Cardiac muscle cell (in vitro differentiated cells and primary cell): ENCODE data around the gene ARHGAP6. TPM values are rescaled to one million over a fixed set of nuclear protein-coding genes. Genes with fewer than 3 reads are reported as not detected.

Experiments used
- DNase-seq, 2 donors: peaks; one replicate each; pipeline versions ENCODE4 v3.0.0 to v3.0.0-alpha.2; 2010 to 2017; ENCODE audit warnings: low read depth in 1 of 2, low spot score in 1 of 2
- H3K27ac ChIP-seq: fragments of 200-600 bp; sonication (generic); 2 replicates; pipeline ENCODE4 v1.5.1; 2016
- H3K27me3 ChIP-seq: fragments of 200-600 bp; sonication (generic); 2 replicates; pipeline ENCODE4 v1.6.0; 2016; ENCODE audit warnings: control low read depth
- H3K36me3 ChIP-seq: fragments of 200-600 bp; sonication (generic); 2 replicates; pipeline ENCODE4 v1.5.1; 2016; ENCODE audit warnings: control low read depth
- H3K4me1 ChIP-seq: fragments of 200-600 bp; sonication (generic); 2 replicates; pipeline ENCODE4 v1.8.1; 2017; ENCODE audit warnings: low read depth, mild to moderate bottlenecking, mixed run types
- H3K4me3 ChIP-seq: fragments of 200-600 bp; sonication (generic); 2 replicates; pipeline ENCODE4 v1.5.1; 2016; ENCODE audit warnings: mild to moderate bottlenecking
- H3K9me3 ChIP-seq: fragments of 200-600 bp; sonication (generic); 2 replicates; pipeline ENCODE4 v1.5.1; 2017; ENCODE audit warnings: low read depth, mild to moderate bottlenecking, control low read depth
- polyA plus RNA-seq: library from polyadenylated mRNA; unstranded; fragments of >200 nt; fragmentation: Nextera tagmentation; extraction: Ambion mirVana; gene quantifications from 2 replicates; pipeline ENCODE4 v1.2.1, GENCODE V29; 2016
- total RNA-seq: library from RNA; depleted of rRNA; stranded (reverse); fragments of >200 nt; gene quantifications from 2 replicates; pipeline ENCODE4 v1.2.3, GENCODE V29; 2016
- TF ChIP-seq, protein P1 (sequence below): IDR thresholded peaks from 2 replicates; pipeline ENCODE4 v1.5.1; 2012; ENCODE audit warnings: low read depth, mild to moderate bottlenecking, low read length

The ARHGAP6 gene
- total and polyA plus RNA-seq, 2 experiments from 2014 or later, result 10.5 to 45.0 TPM

DNA sequence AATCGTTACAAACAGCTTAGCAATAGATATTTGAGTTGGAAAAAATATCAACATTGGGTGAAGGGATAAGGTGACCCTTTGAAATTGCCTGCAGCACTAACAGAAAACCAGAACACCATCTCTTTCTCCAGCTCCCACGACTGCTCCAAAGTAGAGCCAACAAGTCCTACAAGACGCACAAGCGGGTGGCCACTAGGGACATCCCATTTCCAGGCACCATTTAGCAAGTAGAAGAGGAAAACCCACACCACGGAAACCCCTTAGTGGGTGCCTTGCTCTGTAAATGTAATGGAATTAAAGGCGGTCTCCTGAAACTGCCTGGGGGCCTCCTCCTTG is 1.9 kb downstream of the ARHGAP6 start:
- TF ChIP-seq, protein P1, sequence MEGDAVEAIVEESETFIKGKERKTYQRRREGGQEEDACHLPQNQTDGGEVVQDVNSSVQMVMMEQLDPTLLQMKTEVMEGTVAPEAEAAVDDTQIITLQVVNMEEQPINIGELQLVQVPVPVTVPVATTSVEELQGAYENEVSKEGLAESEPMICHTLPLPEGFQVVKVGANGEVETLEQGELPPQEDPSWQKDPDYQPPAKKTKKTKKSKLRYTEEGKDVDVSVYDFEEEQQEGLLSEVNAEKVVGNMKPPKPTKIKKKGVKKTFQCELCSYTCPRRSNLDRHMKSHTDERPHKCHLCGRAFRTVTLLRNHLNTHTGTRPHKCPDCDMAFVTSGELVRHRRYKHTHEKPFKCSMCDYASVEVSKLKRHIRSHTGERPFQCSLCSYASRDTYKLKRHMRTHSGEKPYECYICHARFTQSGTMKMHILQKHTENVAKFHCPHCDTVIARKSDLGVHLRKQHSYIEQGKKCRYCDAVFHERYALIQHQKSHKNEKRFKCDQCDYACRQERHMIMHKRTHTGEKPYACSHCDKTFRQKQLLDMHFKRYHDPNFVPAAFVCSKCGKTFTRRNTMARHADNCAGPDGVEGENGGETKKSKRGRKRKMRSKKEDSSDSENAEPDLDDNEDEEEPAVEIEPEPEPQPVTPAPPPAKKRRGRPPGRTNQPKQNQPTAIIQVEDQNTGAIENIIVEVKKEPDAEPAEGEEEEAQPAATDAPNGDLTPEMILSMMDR, result no peak
- H3K4me1 ChIP-seq, result no peaks in the 10 kb centered on the region
- H3K36me3 ChIP-seq, result no peaks in the 10 kb centered on the region
- no peak overlapping the region for H3K27ac ChIP-seq
- DNase-seq, result peak; percentile 5 to 6
- H3K27me3 ChIP-seq, result no peaks in the 10 kb centered on the region
- H3K4me3 ChIP-seq, result peak overlapping the region; percentile 75
- no peaks in the 10 kb centered on the region for H3K9me3 ChIP-seq

DNA sequence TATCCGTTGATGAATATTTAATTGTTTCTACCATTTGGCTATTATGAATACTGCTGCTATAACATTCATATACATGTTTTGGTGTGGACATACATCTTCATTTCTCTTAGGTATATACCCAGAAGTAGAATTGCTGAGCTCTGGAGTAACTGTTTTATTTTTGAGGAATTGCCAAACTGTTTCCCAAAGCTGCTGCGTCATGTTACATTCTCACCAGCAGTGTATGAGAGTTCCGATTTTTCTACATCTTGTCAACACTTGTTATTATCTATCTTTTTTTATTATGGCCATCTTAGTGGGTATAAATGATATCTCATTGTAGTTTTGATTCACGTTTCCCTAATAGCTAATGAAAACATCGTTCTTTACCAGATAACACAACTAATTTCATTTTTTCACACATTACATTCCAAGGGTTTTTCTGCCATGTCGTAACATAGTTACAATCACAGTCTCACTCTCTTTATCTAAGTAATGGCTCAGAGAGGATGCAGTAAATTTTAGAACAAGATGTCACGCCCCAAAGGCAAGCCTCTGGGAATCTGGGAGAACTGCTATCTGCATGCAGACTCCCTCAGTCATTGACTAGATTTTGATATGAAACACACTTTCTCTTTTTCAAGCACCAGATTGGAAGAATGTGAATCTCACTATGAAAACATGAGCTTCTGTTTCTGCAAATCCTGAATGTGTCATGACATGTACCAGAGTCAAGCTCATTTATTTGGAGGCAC is 10.3 kb downstream of the ARHGAP6 start:
- no peak overlapping the region for H3K4me3 ChIP-seq
- no peak overlapping the region for H3K27ac ChIP-seq
- no peaks in the 10 kb centered on the region for H3K4me1 ChIP-seq
- no peaks in the 10 kb centered on the region for H3K36me3 ChIP-seq
- TF ChIP-seq, protein P1, result no peak
- no peaks in the 10 kb centered on the region for H3K27me3 ChIP-seq
- DNase-seq, result peak in 1 of 2 donors; percentile 50
- H3K9me3 ChIP-seq, result no peaks in the 10 kb centered on the region

DNA sequence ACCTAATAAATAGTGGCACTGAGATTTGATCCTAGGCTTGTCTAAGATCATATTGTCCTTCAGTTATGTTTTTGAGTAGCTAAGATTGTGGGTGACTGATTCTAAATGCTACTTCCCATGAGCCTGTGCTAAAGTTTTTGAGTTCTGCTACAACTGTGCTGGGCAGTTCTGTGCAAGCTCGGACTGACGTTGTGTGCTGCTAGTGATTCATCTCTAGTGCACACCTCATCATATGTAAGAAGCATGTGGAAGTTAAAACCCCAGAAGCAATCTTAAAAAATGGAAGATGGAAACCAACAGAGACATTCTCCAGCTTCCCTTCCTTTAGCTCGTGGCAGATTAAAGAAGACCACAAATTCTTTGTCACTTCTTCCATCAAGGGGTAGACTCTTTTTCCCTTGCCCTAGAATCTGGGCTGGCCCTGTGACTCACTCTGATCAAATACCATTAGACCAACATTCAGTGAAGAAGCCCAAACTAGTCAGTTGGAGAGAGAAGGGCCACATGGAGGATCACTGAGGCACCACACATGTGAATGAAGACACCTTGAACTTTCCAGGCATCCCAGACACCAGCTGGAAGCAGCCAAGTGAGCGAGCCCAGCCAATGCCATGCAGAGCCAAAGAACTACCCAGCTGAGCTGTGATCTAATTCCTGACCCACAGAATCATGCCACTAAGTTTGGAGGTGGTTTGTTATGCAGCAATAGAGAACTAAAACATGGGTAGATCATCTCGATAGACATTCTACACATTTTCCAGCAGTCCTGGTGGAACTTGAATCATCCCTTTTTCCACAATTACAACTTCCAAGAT is 16.8 kb downstream of the ARHGAP6 start:
- H3K27me3 ChIP-seq, result no peaks in the 10 kb centered on the region
- TF ChIP-seq, protein P1, result no peak
- no peak overlapping the region for H3K4me3 ChIP-seq
- no peak for DNase-seq
- H3K4me1 ChIP-seq, result no peaks in the 10 kb centered on the region
- H3K27ac ChIP-seq, result no peak overlapping the region
- H3K9me3 ChIP-seq, result no peaks in the 10 kb centered on the region
- no peaks in the 10 kb centered on the region for H3K36me3 ChIP-seq

DNA sequence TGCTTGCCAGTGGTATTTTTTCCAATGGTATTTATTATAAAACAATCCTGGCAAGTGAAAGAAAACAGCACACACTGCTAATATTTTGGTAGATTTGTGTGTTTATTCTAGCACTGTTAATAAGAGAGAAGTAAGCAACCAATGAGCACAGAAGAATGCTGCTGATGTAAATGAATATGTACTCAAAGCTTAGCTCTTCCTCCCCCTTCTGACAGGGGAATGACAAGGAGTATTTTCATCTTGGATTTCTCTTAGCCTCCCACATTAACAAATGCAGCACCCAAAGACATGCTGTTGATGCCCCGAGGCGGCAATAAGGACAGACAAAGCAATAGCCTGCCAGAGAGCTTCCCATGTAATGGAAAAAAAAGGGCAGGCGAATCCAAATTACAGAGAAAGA is 18.6 kb downstream of the ARHGAP6 start:
- H3K36me3 ChIP-seq, result no peaks in the 10 kb centered on the region
- H3K9me3 ChIP-seq, result peaks cover 3% of the 10 kb centered on the region
- TF ChIP-seq, protein P1, result no peak
- no peak overlapping the region for H3K4me3 ChIP-seq
- H3K27ac ChIP-seq, result no peak overlapping the region
- DNase-seq, result no peak
- no peaks in the 10 kb centered on the region for H3K27me3 ChIP-seq
- no peaks in the 10 kb centered on the region for H3K4me1 ChIP-seq

DNA sequence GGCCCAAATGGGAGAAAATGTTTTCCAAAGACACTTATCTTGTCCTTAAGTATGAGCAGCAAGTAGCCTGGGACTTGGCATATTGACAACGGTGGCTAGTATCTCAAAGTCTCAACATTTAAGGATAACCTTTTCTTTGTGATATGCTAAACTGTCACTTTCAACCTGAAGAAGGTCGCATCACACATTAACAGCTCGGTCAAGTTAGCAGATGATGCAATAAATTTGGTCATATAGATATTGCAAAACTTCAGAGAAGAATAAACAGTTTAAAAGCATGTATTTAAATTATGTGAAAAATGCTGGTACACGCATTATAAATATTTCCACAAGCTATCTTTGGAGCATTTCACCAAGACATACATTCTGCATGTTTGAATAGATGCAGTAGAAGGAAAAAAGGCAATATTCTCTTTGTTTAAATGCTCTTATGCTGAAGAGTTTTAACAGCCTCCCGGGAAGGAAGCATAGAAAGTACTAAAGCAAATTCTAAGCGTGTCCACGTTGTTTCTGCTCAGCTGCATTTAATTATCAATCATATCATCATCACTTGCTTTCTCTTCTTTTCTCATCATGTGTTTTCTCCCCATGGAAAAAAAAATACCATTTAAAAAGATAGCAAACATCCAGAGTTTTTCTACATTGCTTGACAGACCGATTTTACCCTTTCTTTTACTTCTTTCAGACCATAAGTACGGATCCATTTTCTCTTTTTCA is 24.2 kb downstream of the ARHGAP6 start:
- TF ChIP-seq, protein P1, result no peak
- Histone ChIP-seq H3K36me3 (no peaks in the 10 kb centered on the region), H3K27ac (no peak overlapping the region), H3K4me1 (no peaks in the 10 kb centered on the region), H3K9me3 (peaks cover 3% of the 10 kb centered on the region), H3K4me3 (no peak overlapping the region), H3K27me3 (no peaks in the 10 kb centered on the region)
- DNase-seq, result peak in 1 of 2 donors; percentile 15
